ENCODE results near the gene MPO. TPM values are rescaled to one million over a fixed set of nuclear protein-coding genes. Genes with fewer than 3 reads are reported as not detected.

MPO gene
- total RNA-seq, 1 donor from 2014 or later = not detected

GRCh38 chr17:58229881-58230280 lies 50.9 kb downstream of the MPO start:
- peak; percentile 56 for ATAC-seq

- ATAC-seq = no peak
Observed at GRCh38 chr17:58229384-58229783, 51.4 kb downstream of the MPO start.

GRCh38 chr17:58228679-58229078 lies 52.1 kb downstream of the MPO start:
- no peak for ATAC-seq

DNA sequence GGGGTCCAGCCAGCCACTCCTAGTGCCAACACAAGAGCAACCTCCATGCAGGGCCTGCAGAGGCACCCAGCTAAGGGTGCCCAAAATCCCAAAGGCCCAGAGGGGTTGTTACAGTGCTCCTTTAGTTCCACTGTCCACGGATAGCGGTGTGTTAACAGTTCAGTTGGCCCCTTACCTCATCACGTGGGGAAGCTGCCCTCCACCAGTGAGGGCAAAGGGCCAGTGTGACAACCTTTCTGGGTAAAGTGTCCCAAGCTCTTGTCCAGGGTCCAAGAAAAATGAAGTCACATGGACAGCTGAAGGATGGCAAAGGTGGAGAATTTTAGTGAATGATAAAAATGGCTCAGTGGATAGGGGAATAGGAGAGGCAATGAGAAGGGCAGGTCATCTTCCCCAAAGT lies 53.0 kb downstream of the MPO start:
- no peak for ATAC-seq

DNA sequence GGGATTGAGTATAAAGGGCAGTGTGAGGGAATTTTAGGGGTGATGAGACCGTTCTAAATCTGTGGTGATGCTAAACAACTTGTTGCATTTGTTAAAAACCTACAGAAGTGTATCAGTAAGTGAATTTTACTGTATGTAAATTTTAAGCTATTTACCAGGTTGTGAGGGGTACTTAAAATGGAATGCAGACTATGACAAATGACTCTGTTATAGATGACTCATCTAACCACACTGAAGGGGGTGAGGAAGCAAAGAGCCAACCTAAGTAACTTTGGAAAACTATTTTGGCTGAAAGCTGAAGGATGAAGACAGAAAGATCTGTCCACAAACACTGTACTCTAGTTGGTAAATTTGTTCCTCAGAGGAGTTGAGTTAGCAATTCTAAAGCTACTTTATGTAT lies 56.4 kb downstream of the MPO start:
- ATAC-seq = no peak

Other genes with a start within 250 kb of the MPO start
- 18.6 TPM for gene DYNLL2, start 197.5 kb downstream of the MPO start, total RNA-seq
- gene OR4D1, start 132.6 kb downstream of the MPO start, total RNA-seq = not detected
- gene OR4D2, start 114.0 kb downstream of the MPO start, total RNA-seq = not detected
- not detected for gene EPX, start 88.2 kb downstream of the MPO start, total RNA-seq
- gene MKS1, start 61.7 kb downstream of the MPO start, total RNA-seq = 13.6 TPM
- 0.44 TPM for gene LPO, start 42.4 kb downstream of the MPO start, total RNA-seq
- 2.6 TPM for gene TSPOAP1, start 47.9 kb upstream of the MPO start, total RNA-seq
- 58.3 TPM for gene SUPT4H1, start 71.3 kb upstream of the MPO start, total RNA-seq
- gene RNF43, start 136.6 kb upstream of the MPO start, total RNA-seq = 7.4 TPM
- gene HSF5, start 207.5 kb upstream of the MPO start, total RNA-seq = not detected
- gene MTMR4, start 233.7 kb upstream of the MPO start, total RNA-seq = 32.3 TPM